GM18517 (cell line): ENCODE results near the gene IFT172.
A peak's percentile ranks its signal among the peaks of the same experiment; 100 is the strongest.
"Not testable (repeated sequence)": the region's sequence is repeated elsewhere in the genome, so short reads cannot be mapped to it uniquely, and the experiment has no call there.

Experiments
- ATAC-seq: cut with Tn5 transposase; IDR thresholded peaks from one replicate; pipeline ENCODE4 v1.9.1; 2021; ENCODE audit warnings: mild to moderate bottlenecking, moderate library complexity; ENCODE audit not compliant: unreplicated experiment

Gene IFT172, protein sequence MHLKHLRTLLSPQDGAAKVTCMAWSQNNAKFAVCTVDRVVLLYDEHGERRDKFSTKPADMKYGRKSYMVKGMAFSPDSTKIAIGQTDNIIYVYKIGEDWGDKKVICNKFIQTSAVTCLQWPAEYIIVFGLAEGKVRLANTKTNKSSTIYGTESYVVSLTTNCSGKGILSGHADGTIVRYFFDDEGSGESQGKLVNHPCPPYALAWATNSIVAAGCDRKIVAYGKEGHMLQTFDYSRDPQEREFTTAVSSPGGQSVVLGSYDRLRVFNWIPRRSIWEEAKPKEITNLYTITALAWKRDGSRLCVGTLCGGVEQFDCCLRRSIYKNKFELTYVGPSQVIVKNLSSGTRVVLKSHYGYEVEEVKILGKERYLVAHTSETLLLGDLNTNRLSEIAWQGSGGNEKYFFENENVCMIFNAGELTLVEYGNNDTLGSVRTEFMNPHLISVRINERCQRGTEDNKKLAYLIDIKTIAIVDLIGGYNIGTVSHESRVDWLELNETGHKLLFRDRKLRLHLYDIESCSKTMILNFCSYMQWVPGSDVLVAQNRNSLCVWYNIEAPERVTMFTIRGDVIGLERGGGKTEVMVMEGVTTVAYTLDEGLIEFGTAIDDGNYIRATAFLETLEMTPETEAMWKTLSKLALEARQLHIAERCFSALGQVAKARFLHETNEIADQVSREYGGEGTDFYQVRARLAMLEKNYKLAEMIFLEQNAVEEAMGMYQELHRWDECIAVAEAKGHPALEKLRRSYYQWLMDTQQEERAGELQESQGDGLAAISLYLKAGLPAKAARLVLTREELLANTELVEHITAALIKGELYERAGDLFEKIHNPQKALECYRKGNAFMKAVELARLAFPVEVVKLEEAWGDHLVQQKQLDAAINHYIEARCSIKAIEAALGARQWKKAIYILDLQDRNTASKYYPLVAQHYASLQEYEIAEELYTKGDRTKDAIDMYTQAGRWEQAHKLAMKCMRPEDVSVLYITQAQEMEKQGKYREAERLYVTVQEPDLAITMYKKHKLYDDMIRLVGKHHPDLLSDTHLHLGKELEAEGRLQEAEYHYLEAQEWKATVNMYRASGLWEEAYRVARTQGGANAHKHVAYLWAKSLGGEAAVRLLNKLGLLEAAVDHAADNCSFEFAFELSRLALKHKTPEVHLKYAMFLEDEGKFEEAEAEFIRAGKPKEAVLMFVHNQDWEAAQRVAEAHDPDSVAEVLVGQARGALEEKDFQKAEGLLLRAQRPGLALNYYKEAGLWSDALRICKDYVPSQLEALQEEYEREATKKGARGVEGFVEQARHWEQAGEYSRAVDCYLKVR (N-terminal part only)

DNA sequence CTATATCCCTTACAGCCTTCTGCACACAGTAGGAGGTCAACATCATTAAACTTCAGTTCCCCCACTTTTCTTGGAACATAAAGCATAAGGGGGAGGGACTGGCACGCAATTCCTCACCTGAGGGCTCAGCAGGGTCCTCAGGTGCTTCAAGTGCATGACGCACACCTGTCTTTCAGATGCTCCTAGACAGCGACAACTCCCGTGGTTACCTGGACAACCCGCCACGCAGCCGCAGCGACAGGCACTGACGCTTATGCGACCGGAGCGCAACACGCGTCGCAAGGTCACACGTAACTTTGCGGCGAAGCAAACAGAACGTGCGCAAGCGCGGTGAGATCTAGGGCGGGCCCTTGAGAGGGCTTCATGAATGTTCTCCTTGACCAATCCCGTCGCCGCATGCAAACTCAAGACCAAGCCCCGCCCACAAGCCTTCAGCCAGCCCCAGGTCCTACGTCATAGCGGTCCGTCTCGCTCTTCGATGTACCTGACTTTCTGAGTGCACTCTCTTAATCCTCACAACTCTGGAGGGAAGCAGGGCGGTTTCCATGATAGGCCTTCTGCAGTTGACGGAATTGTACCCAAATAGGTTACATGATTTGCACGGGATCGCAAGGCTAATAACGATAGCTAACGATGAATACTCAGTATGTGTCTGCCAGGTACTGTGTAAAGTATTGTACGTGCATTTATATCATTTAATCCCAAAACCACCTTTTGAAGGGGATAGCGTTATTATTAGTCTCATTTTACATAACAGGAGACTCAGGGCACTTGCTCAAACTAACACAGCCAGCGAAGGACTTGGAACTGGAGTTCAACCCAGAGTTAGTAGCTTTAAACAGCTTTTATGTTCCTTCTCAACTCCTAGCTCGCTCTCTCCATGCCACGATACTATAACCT is at the start of gene IFT172:
Gene IFT172 (minus strand): TSS at position 246 of the 900 bp plus-strand sequence. CDS start 90 bp downstream, at position 156.
- ATAC-seq, result peak; percentile 94

DNA sequence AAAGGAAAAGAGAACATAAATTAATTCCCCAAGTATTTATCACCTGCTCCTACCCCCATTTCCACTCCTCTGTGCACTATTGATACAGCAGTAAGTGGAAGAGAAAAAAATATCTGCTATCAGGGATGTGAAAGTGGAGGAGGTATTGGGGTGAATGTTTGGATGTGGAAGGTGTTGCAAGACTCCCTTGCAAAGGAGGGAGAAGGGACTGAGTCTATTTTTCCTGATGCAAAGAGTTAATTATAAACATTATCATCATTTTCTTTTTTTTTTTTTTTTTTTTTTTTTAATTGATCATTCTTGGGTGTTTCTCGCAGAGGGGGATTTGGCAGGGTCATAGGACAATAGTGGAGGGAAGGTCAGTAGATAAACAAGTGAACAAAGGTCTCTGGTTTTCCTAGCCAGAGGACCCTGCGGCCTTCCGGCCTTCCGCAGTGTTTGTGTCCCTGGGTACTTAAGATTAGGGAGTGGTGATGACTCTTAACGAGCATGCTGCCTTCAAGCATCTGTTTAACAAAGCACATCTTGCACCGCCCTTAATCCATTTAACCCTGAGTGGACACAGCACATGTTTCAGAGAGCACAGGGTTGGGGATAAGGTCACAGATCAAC is 49.4 kb upstream of the IFT172 start:
- ATAC-seq, result not testable (repeated sequence)

DNA sequence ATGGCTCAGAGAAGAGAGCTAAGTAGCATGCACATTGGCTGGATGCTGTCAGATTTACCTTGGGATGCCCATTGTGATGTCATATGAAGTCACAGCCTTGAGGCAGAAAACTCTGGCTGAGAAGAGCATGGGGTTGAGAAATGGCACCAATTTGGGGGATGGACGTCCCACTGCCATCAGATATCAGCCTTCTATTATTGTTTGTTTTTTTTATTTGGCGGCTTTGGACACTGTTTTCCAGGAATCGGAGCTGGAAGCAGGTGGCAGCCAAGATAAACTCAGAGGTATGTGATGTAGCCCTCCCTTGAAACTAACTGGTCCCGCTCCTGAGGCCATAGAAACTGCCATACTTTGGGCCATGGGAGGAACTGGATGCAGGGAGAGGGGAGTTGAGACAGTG is 47.7 kb upstream of the IFT172 start:
- no peak for ATAC-seq

DNA sequence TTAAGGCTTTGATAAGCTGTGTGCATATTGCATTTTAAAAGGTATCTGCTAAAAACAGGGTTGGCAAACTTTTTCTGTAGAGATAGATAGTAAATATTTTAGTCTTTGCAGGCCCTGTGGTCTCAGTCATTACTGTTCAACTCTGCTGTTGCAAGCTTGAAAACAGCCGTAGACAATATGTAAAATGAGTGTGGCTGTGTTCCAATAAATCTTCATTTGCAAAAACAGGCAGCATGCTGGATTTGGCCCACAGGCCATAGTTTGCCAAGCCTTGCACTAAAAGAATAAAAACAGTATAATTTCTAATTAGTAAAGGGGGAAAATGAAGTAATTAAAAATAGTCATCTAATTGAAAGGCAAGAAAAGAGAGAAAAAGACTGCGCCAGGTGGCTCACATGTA is 42.4 kb upstream of the IFT172 start:
- ATAC-seq, result no peak

DNA sequence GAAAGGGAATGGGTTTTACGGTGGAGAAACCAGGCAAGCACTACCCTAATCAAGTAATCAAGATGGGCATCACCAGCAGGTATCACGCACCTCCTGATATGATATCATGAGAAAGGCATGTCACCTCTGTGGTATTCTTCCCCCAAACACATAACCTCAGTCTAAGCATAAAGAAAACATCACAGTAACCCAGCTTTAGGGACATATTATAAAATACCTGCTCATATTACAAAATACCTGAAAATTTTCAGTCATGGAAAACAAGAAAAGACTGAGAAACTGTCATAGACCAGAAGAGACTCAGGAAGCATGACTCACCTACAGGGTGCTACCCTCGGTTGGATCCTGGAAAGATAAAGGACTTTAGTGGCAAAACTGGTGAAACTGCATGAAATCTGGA is 37.6 kb upstream of the IFT172 start:
- ATAC-seq, result no peak

DNA sequence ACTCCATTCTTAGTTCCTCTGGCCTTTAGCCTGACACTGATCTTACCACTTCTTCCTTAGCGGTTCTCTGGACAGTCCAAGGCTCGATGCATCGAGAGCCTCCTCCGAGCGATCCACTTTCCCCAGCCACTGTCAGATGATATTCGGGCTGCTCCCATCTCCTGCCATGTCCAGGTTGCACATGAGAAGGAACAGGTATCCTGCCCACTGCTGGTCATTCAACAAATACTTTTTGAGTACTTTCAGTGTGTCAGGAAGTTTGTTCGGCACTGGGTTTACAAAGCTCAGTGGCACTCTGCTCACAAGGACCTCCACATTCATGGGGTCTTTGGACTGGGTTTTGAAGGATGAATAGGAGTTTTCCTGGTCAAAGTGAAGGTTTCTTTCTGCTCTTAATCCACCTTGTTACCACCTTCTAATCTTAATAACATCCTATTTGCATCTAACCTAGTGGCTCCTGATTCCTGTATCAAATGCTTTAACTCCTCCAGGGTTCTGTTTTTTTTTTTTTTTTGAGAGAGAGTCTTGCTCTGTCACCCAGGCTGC is 32.9 kb upstream of the IFT172 start:
- ATAC-seq, result no peak

DNA sequence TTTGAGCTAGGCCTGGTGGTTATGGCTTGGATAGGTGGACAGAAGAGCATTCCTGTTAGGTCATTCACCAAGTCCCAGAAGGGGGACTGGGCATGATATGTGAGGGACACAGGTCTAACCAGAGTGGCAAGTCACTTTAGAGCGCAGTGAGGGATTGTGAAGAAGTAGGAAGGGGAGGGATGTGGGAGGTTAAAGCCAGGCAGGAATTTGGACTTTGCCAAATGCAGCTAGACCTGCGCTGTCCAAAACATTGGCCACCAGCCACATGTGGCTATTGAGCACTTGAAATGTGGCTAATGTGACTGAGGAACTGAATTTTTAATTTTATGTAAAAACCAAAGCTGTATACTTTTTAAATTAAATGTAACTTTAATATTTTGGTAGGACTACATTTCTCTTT is 30.8 kb upstream of the IFT172 start:
- ATAC-seq, result no peak

DNA sequence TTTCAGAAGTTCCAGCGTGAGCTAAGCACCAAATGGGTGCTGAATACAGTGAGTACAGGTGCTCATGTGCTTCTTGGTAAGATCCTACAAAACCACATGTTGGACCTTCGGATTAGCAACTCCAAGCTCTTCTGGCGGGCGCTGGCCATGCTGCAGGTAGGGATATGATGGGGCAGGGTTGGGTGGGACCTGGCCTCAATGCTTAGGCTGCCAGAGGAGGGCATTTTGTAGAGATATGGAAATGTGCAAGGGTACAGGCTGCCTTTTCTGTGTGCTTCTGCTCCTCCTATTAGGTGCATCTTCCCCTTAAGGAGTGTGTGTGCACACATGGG is 29.2 kb upstream of the IFT172 start:
- ATAC-seq, result no peak

DNA sequence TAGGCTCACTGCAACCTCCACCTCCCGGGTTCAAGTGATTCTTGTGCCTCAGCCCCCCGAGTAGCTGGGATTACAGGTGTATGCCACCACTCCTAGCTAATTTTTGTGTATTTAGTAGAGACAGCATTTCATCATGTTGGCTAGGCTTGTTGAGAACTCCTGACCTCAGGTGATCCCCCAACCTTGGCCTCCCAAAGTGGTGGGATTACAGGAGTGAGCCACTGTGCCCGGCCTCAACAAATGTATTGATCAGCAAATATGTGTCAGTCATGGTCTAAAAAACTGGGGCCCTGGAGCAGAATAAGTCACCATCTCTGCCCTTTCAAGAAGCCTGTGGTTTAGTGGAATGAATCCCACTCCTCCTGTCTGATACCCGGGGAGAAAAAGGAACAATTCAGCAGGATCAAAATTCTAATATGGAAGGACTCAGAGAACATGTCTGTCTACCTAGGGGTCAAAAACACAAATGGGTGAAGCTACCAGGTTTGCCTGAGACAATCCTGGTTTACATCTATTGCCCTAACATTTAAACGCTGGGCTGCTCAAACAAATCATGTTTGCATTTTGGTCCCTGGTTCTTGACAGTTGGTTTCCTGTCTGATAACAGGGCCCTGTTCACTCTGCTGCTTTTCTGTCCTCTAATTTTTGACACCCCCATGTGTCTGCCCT is 28.7 kb upstream of the IFT172 start:
- ATAC-seq, result no peak

DNA sequence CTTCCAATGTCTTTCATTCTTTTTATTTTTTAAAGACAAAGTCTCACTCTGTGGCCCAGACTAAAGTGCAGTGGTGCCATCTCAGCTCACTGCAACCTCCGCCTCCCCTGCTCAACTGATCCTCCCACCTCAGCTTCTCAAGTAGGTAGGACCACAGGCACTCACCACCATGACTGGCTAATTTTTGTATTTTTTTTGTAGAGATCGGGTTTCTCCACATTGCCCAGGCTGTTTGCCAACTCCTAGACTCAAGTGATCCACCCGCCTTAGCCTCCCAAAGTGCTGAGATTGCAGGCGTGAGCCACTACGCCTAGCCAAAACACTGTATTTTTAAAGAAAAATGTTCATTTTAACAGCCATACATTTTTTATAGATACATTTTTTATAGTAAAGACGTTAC is 19.8 kb upstream of the IFT172 start:
- ATAC-seq, result no peak

DNA sequence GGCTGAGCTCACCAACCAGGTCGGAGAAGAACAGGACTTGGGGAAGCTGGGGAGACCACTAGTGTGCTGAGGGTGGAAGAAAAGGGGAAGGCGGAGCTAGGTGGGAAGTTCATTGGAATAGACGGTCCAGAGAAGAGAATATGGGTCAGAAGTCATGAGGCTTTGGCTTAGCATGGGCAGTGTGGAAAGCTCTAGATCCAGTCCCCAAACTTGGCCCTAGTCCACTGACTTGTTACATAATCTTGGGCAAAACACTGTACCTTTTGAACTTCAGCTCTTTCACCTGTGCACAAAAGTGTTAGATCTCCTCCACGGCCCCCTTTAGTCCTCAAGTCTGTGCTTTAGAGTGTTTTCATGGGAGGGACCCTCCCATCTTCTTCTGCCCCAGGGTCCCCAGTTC is 17.8 kb upstream of the IFT172 start:
- ATAC-seq, result no peak

DNA sequence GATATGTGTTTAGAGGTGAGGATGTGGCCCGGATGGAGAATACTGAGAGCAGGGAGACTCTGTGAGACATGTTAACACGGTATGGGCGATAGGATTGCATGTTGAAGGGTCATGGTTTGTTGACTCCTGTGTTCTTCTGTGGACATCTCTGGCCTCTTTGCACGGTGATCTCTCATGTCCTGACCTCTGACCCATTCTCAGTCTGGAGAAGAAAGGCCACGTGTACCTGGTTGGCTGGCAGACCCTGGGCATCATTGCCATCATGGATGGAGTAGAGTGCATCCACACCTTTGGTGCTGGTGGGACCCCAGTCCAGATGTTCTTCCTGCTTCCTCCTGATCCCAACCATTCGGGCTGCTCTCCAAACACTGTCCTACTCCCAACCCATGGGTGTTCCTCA is 17.0 kb upstream of the IFT172 start:
- no peak for ATAC-seq

DNA sequence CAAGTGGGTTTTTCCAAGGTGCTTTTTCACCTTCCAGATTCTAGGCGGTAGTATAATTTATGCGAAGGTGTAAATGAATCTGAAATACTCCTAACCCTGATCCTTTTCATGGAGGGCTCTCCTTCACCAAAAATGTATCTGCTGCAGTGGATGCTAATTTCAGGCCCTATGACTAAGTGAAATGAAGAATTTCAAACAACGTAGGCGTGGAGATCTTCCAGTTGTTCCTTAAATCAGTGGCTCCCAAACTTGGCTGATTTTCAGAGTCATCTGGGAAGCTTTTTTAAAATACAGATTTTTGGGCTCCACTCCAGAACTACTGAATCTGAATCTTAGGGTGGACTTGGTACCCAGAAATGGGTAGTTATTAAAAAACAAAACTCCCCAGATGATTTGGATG is 12.6 kb upstream of the IFT172 start:
- no peak for ATAC-seq

DNA sequence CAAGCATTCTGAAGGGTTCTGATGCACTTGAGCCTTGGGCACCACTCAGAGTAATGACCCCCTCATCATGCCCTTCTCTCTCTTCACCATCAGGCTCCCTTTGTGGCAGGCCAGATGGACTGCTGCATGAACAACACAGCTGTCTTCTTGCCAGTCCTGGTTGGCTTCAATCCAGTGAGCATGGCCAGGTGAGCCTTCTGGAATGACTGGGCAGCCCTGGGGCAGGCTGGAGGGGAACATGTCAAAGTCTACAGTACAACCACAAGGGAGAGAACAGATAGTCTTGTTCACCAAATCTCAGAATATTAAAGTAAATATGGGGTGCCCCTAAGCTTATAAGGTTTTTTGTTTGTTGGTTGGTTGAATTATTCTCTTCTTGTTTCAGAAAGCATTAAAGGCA is 11.5 kb upstream of the IFT172 start:
- ATAC-seq, result no peak

DNA sequence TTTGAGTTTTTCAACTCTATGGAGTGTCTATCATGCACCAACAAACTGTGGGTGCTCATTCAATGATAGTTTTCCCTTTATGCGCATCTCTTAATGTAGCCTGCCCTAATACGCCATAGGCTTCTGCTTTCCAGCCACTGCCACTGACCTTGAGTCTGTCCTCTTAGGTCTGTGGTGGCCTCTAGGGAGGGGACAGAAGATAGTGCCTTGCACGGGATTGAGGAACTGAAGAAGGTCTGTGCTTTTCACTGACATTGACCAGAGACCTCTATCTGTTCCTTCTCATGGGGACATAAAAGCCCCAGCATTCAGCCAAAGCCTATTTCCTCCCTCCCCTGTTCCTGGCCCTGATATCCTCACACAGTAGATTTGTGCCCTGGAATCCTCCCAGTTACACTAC is 9.4 kb upstream of the IFT172 start:
- ATAC-seq, result no peak

DNA sequence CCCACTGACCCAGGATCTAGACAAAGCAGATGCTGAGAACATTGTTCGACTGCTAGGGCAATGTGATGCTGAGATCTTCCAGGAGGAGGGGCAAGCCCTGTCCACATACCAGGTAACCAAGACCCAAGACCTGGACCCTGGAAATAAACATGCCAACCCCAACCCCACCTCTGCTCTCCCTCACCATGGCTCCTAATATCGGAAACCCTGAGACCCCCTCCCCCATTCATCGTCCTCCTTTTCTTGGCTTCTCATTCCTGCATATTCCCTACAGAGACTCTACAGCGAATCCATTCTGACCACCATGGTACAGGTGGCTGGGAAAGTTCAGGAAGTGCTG is 7.7 kb upstream of the IFT172 start:
- no peak for ATAC-seq

DNA sequence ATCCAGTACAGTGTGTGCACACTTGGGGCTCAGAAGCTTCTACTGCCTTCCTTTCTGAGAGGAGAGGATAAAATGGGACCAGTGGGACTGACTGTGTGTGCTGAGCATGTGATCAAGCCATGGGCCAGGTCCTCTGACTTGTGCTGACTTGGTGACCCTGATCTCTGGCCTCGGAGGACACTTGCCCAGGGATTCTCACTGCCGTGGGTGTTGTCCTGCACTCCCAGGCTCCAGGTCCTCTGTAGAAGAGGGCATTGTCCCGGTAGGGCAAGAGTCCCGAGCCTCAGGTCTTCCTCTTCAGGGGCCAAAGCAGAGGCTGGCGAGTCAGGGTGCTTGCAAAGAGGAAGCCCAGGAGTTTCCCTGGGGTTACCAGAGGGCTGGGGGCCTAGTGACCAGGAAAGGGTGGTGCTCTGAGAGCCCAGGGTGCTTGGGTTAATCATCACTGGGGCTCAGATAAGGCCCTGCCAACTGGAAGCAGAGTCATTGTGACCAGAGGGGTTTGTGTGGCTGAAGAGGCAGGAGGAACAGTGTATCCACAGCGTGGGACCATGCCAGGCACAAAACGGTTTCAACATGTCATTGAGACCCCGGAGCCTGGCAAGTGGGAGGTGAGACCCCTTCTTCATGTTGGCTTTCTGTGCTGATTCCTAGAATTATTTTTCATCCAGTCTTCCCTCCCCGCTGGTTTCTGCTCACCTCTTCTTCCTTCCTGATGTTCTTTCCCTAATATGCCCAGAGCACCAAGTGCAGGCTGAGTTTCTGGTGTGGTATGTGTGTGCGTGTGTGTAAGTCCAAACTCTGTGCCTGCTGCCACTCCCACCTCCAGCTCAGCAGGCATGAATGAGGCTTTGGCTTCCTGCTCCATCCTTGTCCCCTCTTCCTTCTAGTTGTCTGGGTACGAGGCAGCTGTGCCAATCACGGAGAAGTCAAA is 7.1 kb upstream of the IFT172 start, which contains the start of gene GCKR:
Gene GCKR (plus strand): TSS at position 483 of the 931 bp plus-strand sequence. CDS start 66 bp downstream, at position 549.
- no peak for ATAC-seq

DNA sequence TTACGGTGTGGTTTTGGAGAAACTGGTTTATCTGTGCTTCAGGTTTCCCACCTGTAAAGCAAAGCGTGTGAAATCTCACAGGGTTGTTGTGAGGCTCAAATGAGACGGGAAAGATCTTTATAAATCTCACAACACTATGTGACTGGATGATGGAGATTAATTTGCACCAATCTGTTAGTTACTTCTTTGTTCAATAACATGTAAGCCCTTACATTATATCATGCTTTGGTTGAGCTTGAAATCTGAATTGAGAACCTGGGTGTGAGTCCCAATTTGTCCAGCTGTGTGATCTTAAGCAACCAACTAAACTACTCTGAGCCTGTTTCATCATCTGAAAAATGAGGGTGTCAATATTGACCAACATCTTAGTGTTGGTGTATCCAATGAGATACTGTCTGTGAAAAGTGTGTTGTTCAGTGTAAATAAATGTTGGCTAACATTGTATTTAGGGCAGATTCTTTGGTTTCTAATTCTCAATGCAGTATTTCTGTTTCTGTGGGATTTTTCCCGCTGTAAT is 6.4 kb upstream of the IFT172 start:
- ATAC-seq, result no peak
